HG03108 (cell line): ENCODE measurements around the gene CCDC124.

Source experiments
- ATAC-seq: cut with Tn5 transposase; IDR thresholded peaks from one replicate; pipeline ENCODE4 v1.9.1; 2021; ENCODE audit warnings: moderate library complexity; ENCODE audit not compliant: unreplicated experiment

CCDC124 gene

DNA sequence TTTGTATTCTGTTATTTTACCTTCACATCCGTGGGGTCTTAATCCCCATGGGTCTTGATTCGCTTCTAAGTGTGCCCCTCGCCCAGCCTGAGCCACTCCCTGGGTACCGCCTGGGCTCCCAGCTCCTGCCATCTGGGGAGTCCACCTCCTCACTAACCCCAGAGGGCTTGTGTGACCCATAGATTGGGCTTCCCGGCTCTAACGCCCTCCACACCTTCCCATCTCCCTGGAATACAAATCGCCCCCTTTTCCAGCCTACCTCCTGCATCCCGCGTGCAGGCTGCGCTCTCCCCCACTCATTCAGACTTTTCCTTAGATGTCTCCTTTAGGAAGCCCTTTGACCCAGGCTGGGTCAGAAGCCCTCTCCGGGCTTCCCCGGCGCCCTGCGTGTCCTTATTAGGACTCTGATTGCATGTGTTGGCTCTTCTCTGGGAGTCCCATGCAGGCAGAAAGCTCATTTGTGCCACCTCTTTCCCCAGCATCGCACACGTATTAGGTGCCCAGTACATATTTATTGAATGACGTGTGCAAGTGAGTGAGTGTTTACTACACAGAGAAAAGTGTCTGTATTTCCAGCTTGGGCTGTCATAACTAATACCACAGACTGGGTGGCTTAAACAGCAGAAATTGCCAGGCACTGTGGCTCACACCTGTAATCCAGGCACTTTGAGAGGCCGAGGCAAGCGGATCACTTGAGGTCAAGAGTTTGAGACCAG is 757 bp downstream of the CCDC124 start:
- no peak for ATAC-seq

DNA sequence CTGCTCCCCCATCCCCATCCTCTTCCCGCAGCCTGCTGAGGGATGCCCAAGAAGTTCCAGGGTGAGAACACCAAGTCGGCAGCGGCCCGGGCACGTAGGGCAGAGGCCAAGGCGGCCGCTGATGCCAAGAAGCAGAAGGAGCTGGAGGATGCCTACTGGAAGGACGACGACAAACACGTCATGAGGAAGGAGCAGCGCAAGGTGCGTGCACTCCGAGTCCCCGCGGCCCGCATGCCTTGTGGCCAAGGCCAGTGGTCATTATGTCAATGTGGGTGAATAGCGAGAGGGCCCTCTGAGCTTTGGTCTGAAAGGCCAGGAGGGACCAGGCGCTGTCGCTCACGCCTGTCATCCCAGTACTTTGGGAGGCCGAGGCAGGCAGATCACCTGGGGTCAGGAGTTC is 3.6 kb downstream of the CCDC124 start:
- ATAC-seq = no peak

DNA sequence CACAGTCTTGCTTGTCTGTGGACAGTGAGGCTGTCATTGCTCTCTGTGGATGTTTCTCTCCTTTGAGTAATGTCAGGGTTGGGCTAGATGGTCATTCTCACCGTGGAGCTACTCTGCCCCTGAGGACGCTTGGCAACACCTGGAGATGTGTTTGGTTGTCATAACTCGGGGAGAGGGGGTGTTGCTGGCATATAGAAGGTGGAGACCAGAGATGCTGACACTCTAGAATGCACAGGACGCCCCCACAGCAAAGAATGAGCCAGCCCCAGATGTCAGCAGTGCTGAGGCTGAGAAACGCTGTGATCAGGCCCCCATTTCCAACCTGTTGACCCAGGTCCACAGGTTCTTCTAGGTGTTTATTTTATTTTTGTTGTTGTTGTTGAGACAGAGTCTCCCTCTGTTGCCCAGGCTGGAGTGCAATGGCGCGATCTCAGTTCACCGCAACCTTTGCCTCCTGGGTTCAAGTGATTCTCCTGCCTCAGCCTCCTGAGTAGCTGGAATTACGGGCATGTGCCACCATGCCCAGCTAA is 4.6 kb downstream of the CCDC124 start:
- ATAC-seq = no peak

DNA sequence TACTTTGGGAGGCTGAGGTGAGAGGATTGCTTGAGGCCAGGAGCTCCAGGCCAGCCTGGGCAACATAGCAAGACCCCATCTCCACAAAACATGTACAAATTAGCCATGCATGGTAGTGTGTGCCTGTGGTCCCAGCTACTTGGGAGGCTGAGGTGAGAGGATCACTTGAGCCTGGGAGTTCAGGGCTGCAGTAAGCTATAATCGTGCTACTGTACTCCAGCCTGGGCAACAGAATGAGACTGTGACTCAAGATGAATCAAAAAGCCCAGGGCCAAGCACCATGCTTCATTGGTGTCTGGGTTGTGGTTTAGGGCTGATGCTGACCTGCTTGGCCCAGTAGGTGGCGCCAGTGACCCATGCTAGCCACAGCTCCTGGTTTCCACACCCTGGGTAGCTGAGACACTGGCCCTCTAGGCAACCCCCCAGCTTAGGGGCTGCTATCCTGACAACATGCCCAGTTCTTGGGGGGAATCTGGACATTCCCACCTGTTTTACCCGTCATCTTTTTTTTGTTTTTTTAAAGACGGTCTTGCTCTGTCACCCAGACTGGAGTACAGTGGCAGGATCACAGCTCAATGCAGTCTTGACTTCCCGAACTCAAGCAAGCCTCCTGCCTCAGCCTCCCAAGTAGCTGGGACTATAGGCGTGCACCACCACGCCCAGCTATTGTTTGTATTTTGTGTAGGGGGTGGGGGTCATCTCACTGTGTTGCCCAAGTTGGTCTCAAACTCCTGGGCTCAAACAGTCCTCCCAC is 5.5 kb downstream of the CCDC124 start:
- no peak for ATAC-seq

DNA sequence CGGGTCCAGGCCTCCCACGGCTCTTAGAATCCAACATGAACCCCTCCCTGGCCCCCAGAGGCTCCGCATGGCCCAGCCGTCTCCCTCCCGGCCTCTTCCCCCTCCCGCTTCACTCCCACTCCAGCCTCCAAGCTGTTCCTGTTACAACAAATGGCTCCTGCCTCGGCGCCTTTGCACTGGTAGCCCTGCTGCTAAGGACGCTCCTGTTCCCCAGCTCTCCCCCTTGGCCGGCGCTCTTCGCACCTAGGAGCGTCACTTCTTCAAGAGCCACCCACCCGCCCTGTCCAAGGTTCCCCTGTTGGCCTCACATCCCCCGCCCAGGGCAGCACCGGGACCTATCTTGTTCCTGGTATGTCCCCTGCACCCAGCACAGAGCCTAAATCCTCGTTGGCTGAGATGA is 9.4 kb downstream of the CCDC124 start:
- no peak for ATAC-seq

DNA sequence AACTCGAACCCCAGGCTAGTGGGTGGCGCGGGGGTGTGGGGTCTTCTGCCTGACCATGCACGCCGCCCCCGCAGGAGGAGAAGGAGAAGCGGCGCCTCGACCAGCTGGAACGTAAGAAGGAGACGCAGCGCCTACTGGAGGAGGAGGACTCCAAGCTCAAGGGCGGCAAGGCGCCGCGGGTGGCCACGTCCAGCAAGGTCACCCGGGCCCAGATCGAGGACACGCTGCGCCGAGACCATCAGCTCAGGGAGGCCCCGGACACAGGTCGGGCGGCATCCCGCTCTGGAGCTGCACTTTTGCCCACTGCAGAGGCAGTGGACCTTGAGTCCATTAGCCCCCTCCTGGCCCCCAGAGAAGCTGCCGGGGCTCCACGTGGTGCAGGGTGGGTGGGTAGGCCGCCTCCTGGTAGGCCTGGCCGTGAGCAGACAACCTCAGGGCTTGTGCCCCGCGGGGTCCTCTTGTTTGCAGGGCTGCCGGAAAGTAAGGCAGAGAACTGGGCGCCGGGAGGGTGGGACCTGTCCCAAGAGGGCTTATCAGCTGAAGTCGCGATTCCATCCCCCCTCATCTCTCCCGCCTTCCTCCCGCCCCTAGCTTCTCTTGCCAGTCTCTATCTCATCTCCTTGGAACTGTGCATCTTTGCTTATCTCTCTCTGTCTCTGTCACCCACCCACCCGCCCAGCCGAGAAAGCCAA is 9.9 kb downstream of the CCDC124 start:
- ATAC-seq = no peak

DNA sequence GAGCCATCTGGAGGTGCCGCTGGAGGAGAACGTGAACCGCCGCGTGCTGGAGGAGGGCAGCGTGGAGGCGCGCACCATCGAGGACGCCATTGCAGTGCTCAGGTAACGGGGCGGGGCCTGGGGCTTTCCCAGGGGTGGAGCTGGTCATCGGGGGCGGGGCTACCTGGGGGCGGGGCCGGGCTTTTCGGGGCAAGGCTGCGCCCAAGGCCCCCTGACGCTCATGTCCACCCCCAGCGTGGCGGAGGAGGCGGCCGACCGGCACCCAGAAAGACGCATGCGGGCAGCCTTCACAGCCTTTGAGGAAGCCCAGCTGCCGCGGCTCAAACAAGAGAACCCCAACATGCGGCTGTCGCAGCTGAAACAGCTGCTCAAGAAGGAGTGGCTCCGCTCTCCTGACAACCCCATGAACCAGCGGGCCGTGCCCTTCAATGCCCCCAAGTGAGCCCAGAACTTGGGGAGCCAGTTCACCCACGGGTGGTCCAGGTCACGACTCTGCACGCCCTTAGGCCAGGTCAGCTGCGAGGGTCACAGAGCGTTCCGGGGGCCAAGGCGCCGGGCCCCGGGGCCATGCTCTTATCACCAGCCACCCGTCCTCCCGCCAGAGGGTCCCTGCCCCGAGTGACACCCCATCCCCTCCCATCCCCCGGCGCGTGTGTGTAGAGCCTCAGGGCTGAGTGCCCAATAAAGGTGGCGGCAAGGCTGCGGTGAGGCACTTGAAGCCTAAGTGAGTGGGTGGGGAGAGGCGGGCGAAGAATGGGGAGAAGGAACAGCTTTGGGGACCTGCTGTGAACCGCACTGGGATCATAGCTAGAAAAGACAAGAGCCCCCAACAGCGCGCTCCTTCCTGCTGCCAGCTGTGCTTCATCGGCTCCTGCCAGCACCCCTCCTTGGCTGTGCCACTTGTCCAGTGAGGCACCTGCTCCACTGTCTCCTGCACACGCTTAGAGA is 10.7 kb downstream of the CCDC124 start:
- ATAC-seq = no peak

DNA sequence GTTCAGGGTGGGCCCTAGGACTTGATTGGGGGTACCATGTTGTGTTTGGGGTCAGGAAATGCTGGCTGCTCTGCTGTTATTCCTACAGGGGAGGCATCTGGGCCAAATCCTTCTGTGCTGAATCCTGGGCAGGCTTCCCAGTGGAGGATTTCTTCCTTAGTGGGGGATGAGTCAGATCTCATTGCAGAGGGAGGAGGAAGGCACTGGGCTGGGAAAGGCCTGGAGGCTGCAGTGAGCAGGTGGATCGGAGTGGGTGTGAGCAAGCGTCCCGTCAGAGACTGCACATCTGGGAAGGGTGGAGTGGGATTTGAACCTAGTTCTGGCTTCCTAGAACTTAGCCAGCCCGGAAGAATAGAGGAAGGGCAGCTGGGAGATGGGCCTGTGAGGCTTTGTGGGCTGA is 11.5 kb downstream of the CCDC124 start:
- ATAC-seq = no peak

DNA sequence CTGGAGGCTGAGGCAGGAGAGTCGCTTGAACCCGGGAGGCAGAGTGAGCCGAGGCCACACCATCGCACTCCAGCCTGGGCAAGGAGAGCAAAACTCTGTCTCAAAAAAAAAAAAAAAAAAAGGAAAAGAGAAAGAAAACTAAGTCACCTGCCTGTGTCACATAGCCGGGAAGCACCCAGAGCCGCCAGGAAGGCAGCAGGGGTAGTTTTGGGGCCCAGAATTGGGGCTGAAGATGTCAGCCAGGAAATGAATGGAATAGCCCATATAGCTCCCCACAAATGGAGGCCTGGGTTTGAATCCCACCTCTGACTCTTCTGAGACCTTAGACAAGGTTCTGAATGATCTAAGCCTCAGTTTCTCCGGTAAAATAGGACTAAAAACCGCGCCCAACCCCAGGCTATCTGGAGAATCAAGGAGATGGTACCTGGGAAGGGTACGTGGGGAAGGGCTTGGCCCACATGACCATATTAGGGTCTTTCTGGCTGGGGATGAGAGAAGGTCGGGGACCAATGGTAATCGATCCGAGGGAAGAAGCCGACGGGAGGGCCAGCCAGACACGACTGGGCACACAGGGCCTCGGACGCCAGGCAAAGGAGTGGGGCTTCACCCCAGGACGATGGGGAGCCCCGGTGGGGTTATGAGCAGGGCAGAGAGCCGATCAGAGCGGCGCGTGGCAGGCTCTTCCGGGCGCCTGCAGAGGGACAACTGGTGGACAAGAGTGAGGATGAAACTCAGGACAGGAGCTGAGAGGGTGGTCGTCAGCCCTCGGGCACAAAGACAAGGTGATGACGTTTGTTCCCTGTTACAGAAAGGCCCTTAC is 14.4 kb downstream of the CCDC124 start:
- peak; percentile 12 for ATAC-seq

DNA sequence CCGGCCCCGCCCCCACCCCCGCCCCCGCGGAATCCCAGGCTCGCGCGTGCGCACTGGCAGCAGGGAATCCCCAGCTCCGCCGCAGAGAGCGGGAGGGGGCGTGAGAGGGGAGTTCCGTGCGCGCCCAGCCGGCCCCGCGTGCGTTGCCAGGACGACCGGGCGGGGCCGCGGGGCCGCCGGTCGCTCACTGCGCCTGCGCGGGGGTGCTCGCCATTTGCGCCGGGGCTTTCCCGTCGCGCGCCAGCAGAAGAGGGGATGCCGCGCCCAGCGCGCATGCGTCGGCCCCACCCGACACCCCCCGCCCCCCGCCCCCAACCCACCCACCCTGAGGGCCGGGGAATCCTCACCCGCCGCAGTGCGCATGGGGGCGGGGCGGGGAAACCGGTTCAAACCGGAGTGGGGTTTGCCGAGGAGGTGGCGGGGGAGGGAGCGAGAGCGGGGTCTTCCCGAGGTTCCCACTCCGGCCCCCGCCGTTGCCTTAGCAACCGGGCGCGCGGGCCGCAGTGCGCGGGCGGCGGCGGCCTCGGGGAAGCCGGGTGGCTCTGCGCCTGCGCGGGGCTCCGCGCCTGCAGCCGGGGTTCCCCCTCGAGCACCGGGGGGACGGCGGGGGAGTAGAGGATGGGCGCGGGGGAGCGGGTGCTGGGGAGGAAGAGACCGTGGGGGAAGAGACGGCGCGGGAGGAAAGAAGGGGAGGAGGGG is 15.1 kb downstream of the CCDC124 start:
- peak; percentile 42 for ATAC-seq

DNA sequence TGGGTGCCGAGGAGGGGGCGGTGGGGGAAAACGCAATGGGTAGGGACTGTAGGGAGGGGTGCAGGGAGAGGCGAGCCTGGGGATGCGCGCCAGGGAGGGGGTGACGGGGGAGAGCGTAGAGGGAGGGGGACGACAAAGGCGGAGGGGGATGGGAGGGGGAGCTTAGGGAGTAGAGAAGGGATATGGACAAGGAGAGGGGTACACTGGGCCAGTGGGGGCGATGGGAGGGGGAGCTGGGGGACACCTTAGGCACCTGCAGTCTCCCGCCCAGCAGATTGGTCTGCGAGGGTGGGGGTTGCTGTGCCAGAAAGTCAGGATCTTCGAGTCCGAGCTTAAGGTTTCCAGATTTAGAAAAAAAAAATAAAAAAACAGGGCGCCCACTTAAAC is 15.7 kb downstream of the CCDC124 start:
- no peak for ATAC-seq

DNA sequence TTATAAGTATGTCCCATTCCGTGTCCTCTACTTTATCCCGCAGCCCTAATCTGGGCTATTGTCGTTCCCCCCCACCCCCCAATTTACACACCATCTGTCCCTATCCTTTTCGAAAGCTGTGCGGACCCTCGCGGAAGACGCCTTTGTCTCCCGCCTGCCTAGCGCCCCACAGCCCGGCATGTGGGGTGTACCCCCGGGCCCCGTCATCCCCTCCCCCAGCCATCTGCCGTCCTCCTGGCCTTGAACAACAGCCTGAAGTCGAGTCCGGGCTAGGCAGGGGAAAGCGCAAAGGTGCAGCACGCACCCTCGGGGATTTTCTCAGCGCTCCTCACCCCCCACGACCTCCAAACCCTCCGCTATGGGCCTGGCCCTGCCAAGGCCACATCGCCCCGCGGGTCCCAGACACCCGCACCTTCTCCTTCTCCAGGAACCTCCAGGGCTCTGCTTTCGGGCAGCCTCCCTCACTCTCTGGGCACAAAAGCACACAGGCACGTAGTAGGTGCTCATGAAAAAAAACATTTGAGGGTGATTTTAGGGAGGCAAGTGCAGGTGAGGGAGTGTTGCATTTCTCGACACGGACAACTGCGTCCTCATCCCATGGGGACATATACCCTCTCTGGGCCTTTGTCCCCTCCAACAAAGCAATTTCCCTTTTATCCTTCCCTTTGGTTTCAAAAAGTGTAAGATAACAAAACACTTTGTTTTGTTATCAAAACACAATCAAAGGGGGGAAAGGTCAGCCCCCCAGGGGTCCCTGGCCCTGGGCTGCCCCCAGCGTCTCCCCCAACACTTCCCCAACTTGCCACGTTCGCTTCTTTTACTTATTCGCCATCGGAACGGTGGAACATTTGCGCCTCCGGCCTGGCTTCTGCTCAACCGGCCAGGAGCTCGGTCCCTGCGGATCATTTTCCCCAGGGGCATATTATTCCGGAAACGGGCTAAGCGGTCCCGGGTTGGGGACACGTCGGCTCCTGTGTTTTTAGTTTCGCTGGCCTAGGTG is 16.4 kb downstream of the CCDC124 start:
- no peak for ATAC-seq

DNA sequence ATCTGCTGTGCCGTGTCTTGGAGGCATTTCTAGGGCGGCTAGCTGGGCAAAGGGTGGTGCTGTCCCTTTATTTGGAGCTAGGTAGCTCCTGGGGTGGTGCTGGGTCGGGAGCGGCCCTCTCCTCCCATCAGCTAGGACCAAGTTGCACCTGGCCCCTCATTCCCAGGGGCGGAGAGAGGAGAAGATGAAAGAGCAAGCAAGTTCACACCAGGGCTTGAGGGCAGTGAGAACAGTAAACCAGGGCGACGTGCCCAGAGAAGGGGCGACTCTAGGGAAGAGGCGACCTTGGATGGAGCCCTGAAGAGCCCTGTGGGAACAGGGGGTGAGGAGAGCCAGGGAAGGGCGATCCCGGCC is 17.1 kb downstream of the CCDC124 start:
- ATAC-seq = no peak

DNA sequence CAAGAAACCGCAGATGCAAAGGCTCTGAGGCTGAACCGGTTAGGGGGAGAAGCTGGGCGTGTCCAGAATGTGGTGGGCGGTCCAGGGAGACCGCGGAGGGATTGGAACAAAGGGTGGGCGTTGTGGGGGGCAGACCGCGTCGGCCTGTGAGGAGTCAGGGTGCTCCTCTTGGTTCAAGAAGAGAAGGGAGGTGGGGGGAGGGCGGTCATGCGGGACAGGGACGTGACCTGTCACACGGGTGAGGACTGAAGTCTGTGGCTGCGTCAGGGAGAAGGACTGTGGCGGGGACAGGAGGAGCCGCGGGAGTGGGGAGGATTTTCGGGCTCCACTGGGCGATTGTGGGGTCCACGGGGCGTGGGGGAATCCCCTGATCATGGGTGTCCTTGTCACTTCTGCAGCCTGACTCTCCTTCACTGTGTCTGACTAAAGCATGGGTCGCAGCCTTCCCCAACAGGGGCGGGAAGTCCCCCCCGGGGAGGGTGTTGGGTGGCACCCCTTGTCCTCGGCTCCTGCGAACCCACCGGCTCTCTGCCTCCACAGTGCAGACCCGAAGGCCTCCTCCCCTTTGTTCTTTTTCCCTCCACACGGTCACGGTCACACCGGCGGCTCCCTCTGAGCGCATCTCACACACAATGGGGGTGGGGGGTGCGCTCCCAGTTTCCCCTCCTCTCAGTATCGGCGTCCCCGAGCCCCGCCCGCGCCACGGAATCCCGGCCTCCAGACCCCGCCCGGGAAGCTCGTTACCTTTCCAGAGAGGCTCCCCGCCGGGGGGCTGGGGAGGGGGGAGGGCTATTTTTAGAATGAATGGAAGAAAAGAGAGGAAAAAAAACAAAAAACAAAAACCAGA is 17.7 kb downstream of the CCDC124 start:
- no peak for ATAC-seq

DNA sequence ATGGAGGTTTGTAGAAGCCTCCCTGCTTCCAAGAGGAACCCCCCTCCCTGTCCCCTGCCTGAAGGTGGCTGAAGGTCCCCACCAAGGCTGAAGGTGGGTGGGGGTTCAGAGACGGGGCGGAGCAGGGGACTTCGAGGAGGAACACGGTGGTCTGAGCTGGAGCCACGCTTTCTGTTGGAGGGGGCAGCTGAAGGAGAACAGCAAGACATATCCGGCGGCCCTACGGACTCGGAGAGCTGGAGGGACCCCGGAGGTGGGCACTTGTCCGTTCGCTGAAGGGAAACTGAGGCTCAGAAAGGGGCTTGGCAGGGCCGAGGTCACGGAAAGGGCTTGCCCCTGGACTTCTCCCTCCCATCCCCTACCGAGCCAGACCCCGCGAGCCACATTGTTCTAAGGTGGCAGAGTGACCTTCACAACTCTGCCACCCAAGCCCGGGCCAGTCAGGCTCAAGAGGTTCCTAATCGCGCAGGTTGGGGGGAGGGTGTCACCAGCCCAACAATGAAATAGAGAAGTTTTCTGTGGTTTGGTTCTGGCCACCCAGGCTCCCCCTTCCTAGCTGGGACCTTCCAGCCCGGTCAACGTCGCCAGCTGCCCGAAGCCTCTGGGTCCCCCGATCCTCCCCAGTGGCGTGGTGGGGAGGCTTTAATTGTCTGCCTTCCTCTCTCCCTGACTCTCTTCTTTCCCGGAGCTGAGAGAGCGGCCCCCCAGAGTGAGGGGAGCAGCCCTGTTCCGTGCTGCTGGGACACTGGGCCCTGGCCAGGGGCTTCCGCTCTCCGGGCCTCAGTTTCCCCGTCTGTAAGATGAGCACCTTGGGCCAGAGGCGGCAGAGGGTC is 18.6 kb downstream of the CCDC124 start:
- ATAC-seq = no peak
